HepG2 (cell line): ENCODE results near the gene INSYN2B.

Source experiments
- BCL3 ChIP-seq: sonication (generic); formaldehyde crosslinking; IDR thresholded peaks from 2 replicates; pipeline ENCODE4 v1.5.1; 2020; ENCODE audit warnings: mild to moderate bottlenecking, missing genetic modification reagents, moderate library complexity
- CREB3 ChIP-seq: sonication (generic); formaldehyde crosslinking; IDR thresholded peaks from 2 replicates; pipeline ENCODE4 v1.5.0; 2020; ENCODE audit warnings: missing genetic modification reagents
- CTCF ChIP-seq: sonication (generic); formaldehyde crosslinking; IDR thresholded peaks from 2 replicates; pipeline ENCODE4 v1.5.0; 2020; ENCODE audit warnings: mild to moderate bottlenecking, missing genetic modification reagents, moderate library complexity
- FIP1L1 ChIP-seq: fragments of 200-400 bp; formaldehyde crosslinking; IDR thresholded peaks from 2 replicates; pipeline ENCODE4 v1.6.1; 2018; ENCODE audit warnings: low read depth, mild to moderate bottlenecking, low read length, moderate library complexity, borderline replicate concordance; ENCODE audit not compliant: insufficient read depth
- IRF9 ChIP-seq: sonication (generic); formaldehyde crosslinking; IDR thresholded peaks from 2 replicates; pipeline ENCODE4 v1.8.0; 2022; ENCODE audit warnings: missing genetic modification reagents, mild to moderate bottlenecking, borderline replicate concordance
- KDM2A ChIP-seq: sonication (generic); formaldehyde crosslinking; IDR thresholded peaks from 2 replicates; pipeline ENCODE4 v1.4.0; 2020; ENCODE audit warnings: low read depth, missing genetic modification reagents, borderline replicate concordance
- KDM5A ChIP-seq: fragments of 200-600 bp; sonication (generic); IDR thresholded peaks from 2 replicates; pipeline ENCODE4 v1.7.0; 2018; ENCODE audit warnings: antibody characterized with exemption, mild to moderate bottlenecking, low read length, borderline replicate concordance
- MAFK ChIP-seq, 2 experiments: IDR thresholded peaks in 1 of 2; conservative IDR thresholded peaks in 1 of 2; 2 replicates each; pipeline ENCODE4 v1.6.1; 2011; ENCODE audit warnings: improper control_type of control experiment in 2 of 2, low read length in 2 of 2
- MAX ChIP-seq: IDR thresholded peaks from 2 replicates; pipeline ENCODE4 v1.6.1; 2012; ENCODE audit warnings: inconsistent platforms
- POLR2AphosphoS5 ChIP-seq: IDR thresholded peaks from 2 replicates; pipeline ENCODE4 v1.6.1; 2012; ENCODE audit warnings: low read depth, low read length
- PRDM4 ChIP-seq: sonication (generic); formaldehyde crosslinking; IDR thresholded peaks from 2 replicates; pipeline ENCODE4 v1.9.0; 2021; ENCODE audit warnings: missing genetic modification reagents, borderline replicate concordance
- ZBTB42 ChIP-seq: sonication (generic); formaldehyde crosslinking; IDR thresholded peaks from 2 replicates; pipeline ENCODE4 v1.5.0; 2020; ENCODE audit warnings: mild to moderate bottlenecking, missing genetic modification reagents

GRCh38 chr5:169860585-169860984 lies 119.7 kb downstream of the INSYN2B start:
- no peak for TF ChIP-seq FIP1L1
- no peak for TF ChIP-seq CREB3
- TF ChIP-seq BCL3 (CRISPR knock-in tag) = no peak
- no peak for TF ChIP-seq MAFK (conservative IDR thresholded peaks at IDR 0.05 in 1 of 2, IDR thresholded peaks at IDR 0.05 in 1 of 2; ENCODE audit: low read length in 2 of 2)
- no peak for TF ChIP-seq KDM5A
- no peak for TF ChIP-seq PRDM4 (CRISPR knock-in tag)
- TF ChIP-seq POLR2AphosphoS5 = no peak
- no peak for TF ChIP-seq KDM2A (CRISPR knock-in tag)
- no peak for TF ChIP-seq CTCF (CRISPR knock-in tag)
- TF ChIP-seq ZBTB42 = no peak
- no peak for TF ChIP-seq MAX
- no peak for TF ChIP-seq IRF9
